Stimulated activated CD4-positive, alpha-beta T cell treated with anti-CD3 and anti-CD28 coated beads, TNF-alpha, amount 100 ng/mL, for 4 hours (primary cell): Measurements from ENCODE around the gene WDR70.

ENCODE experiments used
- DNase-seq, 3 experiments: peaks; one replicate each; pipeline ENCODE4 v3.0.0-alpha.2; 2020; ENCODE audit warnings: low read depth in 3 of 3

WDR70 gene

DNA sequence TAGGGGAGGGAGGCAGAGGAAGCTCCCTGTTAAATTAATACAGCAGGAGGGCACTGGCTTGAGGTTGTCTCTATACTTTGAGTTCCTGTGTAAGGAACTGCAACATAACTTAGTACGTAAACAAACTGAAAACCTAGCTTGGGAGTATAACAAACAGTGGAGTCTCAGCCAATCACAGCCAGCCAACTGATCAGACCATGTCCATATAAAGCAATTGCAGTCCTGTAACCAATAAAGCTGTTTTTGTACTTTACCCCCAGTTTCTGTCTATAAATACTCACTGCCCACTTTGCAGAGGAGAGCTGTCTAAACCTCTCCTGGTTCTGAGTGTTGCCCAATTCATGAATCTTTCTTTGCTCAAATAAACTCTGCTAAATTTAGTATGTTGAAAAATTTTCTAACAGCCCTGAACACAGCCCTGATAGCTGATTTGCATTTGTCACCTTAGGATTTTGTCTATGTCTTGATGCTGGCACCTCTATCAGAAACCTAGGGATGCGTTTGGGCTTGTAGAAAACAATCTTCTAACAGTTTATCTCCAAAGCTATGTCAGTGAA is 420.8 kb downstream of the WDR70 start:
- DNase-seq: no peak

DNA sequence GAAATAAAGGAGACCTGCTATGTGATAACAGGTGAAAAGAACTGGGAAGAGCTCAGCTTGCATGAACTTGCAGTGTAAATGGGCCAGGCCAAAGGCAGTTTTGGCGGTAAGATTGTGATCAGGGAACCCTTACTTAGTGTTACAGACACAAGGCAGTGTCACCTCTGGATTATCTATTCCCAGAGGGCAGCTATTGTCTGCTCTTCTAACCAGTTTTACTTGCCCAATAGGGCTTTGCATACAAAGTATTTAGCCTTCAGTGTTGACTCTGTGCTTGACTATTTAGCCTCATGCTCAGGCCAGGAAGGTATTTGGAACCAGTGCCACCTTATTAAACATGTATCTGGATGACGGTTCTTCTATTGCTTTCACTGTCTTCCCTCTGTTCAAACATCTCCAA is 422.4 kb downstream of the WDR70 start:
- no peak for DNase-seq
